GM19438 (cell line): ENCODE results near the gene ALG12.

Experiments used
- ATAC-seq: cut with Tn5 transposase; IDR thresholded peaks from one replicate; pipeline ENCODE4 v1.9.1; 2021; ENCODE audit warnings: low read depth; ENCODE audit not compliant: unreplicated experiment

Gene ALG12

GRCh38 chr22:49915610-49916009 is 2.6 kb downstream of the ALG12 start:
- no peak for ATAC-seq

- no peak for ATAC-seq
These were observed 4.0 kb downstream of the ALG12 start for GRCh38 chr22:49914256-49914655.

DNA sequence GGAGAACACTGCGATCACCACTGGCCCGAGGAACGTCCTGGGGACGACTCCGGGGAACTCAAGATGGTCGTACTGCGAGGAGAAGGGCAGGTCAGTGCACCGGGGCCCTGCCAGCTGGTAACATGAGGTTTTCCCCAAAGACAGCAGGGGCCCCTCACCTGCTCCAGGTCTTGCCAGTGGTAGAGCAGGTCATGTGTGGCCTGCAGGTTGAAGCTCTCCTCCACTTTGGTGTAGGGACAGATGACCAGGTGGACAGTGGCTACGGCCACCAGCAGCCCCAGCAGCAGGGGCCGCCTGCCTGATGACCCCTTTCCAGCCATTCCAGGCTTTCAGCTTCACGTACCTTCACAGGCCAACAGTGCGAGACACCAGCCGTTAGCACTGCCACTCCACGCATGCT is 4.8 kb downstream of the ALG12 start:
- no peak for ATAC-seq

DNA sequence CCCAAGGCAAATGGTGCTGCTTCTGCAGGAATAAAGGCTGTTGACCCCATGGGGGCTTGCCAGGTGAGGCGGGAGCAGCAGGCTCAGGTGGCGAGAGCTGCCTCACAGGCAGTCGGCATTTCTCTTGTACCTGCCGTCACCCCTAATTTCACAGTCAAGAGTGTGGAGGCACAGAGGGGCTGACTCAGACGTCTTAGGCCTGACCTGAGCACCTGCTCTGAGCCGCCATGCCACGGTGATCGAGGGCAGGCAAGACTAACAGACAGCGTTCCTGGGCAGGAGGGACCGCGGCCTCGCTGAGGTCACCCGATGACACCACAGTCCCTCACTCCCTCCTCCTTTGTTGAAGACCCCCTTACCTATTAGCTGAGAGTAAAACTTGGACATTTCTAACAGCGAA is 5.2 kb downstream of the ALG12 start:
- no peak for ATAC-seq

- no peak for ATAC-seq
These were observed 6.2 kb downstream of the ALG12 start for GRCh38 chr22:49911881-49912625.

DNA sequence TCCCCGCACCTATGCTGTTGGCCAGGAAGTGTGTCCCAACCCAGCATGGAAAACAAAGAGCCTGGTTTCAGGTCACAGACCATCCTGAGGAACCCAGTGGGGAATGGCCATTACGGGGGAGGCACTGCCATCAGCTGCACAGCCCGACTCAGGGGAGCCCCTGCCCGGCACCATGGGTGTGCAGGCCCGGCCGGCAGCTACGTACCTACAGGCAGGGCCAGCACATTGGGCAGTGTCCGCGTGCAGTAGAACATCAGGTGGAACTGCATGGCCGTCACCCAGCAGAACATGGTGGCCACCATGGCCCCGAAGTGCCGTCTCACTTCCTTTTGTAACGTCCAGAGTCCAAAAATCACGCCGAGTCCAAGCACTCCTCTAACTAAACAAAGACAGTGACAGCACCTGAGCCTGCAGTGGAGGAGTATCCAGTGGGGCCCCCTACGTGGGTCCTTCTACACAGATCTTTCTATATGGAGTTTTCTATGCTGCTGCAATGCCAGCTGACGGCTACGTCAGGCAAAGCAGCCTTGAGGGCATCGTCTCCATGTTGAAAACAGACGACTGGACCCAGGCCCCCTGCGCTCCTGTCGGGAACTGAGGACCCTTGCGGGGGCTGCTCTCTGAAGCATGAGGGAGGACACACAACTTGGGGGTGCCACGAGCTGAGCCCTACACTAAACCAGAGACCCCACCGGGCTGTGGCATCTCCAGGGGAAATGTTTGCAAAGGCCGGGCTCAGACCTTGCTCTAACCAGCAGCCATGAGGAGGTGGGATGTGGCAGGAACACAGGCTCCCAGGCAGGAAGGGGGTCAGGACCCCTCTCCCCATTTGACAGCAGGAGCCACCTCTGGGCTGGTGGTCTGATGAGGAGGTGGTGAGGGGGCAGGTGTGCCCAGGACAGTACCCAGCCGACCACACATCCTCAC is 7.7 kb downstream of the ALG12 start:
- ATAC-seq: no peak

GRCh38 chr22:49909476-49910205 is 8.6 kb downstream of the ALG12 start:
- no peak for ATAC-seq

GRCh38 chr22:49907807-49908206 is 10.4 kb downstream of the ALG12 start:
- no peak for ATAC-seq

DNA sequence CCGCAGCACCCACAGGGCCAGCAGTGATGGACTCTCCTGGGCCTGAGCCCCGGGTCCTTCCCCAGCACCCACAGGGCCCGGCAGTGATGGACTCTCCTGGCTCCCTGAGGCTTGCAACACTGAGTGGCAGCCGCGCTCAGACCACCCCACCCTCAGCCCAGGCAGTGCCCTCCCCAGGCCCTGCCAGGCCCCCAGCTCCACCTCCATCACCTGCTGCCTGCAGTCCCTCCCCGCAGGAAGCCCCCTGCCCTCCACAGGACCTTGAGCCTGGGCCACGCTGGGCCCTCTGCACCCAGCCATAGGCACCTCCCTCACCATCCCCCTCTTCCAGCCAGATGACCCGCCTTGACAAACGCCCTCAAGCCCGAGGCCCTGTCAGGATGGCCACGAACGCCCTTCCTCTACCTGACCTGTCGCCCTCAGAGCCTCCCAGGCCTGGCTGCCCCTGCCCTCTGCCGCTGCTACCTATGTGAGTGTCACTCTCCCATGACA is 11.4 kb downstream of the ALG12 start:
- ATAC-seq: no peak

DNA sequence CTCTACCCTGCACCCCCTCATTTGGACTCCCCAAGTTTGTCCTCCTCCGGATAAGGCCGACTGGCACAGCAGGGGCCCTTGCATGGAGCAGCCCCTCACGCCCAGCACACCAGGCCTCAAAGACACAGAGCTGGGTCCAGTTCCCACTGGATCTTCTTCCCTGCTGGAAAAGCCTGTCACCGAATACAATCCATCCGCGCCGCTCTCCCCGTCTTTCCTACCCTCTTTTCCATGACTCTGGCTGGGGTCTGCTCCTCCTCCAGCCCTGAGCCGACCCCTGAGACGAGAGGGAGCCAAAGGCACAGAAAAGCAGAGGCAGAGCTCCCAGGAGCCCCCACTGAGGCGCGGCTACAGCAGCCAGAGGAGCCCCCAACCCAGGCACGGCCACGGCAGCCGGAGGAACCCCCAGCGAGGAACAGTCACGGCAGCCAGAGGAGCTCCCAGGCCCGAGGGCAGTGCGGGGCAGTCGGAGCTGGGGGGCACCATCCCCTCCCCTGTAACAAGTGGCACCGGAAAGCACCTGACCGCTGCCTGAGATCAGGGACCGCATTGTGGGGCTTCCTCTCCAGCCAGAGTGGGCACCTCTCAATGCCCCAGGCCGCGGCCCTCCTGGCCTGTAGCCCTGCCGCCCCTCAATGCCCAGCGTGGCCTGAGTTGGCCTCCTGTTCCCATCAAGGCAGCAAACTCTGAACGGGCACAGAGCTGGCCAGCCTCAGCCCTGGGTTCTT is 12.0 kb downstream of the ALG12 start:
- no peak for ATAC-seq

DNA sequence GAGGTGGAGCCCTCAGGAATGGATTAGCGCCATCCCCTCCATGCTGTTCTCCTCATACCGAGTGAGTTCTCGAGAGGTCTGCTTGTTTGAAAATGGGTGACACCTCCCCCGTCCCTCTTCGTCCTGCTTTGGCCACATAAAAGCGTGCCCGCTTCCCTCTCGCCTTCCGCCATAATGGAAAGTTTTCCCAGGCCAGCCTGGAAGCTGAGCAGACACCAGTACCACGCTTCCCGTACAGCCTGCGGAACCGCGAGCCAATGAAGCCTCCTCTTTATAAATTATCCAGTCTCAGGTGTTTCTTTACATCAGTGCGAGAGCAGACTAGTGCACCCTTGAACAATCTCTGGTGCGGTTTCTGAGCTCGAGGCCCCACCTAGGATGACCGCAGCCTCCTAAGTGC is 12.8 kb downstream of the ALG12 start:
- no peak for ATAC-seq

DNA sequence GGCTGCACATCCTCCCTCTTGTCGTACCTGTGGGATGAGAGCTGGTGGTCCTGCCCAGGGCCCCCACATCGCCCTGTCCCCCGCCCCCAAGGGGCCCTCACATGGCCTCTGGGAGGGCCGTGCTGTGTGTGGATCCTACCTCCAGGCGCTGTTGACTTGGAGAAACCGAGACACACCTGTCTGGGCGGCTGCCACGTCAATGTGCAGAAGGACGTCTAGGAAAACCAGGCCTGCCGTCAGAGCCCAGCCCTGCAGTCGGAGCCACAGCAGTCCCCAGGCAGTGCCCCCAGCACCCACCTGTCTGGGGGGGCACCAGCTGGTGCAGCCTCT is 14.2 kb downstream of the ALG12 start:
- ATAC-seq: no peak

DNA sequence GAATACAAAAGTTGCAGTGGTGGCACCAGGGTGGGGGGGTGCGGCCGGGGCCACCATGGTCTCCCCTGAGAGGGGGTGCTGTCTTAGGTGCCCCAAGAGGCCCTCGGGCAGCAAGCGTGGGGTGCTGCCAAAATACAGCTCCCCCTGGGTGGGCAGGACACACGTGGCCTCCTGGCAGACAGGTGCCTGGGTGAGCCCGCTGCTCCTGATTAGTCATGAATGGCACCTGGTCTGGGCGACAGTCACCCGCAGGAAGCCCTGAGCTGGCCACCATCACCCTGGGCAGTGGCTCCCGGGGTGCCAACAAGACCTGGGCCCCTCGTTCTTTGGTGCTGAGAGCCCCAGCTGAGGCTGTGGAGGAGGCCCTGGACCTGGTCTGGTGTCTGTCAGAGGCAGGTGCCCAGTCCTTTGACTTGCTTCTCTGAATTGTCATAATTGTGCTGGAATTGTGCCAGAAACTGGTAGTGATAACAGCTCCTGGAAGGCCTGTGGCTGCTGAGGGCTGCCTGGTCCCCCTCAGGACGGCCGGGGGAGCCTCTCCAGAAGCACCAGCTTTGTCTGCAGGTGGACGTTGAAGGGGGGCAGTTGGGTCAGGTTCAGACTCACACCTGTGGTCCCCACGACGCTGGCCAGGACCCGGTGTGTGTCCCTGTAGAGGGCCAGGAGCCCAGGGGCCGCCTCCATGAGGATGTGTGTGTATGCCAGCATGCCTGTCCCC is 14.8 kb downstream of the ALG12 start:
- no peak for ATAC-seq

DNA sequence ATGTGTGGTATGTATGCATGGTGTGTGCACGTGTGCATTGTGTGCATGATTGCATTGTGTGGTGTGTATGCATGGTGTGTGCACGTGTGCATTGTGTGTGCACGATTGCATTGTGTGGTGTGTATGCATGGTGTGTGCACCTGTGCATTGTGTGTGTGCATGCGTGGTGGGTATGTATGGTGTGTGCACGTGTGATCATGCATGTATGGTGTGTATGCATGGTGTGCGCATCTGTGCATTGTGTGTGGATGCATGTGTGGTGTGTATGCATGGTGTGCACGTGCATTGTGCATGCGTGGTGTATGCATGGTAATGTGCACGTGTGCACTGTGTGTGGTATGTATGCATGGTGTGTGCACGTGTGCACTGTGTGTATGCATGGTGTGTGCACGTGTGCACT is 16.8 kb downstream of the ALG12 start:
- ATAC-seq: no peak

GRCh38 chr22:49900441-49901230 is 17.6 kb downstream of the ALG12 start:
- ATAC-seq: no peak

DNA sequence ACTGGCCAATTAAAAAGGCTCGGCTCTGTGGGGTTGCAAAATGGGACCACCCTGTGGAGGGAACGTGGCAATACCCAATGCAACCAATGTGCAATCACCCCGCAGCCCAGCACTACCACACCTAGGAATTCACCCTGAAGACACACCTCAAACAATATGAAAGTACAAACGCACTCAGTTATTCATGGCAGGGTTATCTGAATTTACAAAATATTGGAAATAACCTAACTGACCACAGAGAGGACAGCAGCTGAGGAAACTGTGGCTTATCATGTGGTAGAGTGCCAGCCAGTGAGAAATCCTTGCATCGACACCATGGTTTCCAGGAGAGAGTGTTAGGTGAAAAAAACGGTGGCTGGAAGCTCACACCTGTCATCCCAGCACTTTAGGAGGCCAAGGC is 18.7 kb downstream of the ALG12 start:
- ATAC-seq: no peak

DNA sequence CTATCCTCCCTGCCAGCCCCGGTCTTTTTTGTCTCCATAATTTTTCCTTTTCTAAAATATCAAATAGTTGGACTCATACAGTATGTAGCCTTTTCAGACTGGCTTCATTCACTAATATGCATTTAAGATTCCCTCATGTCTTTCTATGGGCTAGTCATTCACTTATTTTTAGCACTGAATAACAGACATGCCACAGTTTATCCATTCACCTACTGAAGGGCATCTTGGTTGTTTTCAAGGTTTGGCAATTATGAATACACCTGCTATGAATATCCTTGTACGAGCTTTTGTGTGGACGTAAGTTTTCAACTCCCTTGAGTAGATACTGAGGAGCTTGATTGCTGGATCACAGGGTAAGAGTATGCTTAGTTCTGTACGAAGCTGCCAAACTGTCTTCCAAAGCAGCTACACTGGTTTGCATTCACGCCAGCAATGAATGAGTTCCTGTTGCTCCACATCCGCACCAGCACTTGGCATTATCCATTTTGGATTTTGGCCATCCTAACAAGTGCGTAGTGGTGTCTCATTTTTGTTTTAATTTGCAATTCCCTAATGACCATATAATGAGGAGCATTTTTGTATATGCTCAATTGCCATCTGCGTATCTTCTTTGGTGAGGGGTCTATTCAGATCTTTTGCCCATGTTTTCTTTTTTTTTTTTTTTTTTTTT is 21.1 kb downstream of the ALG12 start:
- no peak for ATAC-seq

DNA sequence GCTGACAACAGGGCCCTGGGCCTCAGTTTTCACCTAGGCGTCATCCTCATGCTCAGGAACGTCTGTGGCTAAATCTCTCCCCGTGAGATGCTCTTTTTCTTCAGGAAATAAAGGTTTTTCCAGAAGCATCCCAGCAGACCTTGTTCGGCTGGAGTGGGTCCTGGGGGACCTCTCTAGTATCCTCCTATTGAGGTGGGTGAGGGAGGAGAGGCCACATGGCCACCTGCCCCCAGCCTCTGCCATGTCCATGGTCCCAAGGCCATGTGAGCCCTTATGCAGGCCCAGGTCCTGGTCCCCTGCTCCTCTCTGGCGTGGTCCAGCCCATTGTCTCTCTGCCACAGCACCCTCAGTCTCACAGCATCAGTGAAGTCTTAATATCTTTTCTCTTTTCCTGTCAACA is 22.0 kb downstream of the ALG12 start:
- no peak for ATAC-seq
